T-helper 2 cell treated with Interferon-gamma antibody and Interleukin-4, amounts not matched to agents 100 ng/mL and 5 ng/mL, for 36 hours (primary cell): ENCODE measurements around the gene TLE3. TPM values are rescaled to one million over a fixed set of nuclear protein-coding genes. Genes with fewer than 3 reads are reported as not detected.

Experiments used
- intact Hi-C: fragments of 100-400 bp; cut with micrococcal nuclease; formaldehyde crosslinking; loops from one replicate; pipeline ENCODE4 v1.15.1; 2023
- total RNA-seq: library from RNA; stranded (reverse); gene quantifications from 2 replicates; pipeline ENCODE4 v1.2.3, GENCODE V29; 2022

The TLE3 gene
- total RNA-seq, 1 donor from 2014 or later, result 58.4 TPM

DNA sequence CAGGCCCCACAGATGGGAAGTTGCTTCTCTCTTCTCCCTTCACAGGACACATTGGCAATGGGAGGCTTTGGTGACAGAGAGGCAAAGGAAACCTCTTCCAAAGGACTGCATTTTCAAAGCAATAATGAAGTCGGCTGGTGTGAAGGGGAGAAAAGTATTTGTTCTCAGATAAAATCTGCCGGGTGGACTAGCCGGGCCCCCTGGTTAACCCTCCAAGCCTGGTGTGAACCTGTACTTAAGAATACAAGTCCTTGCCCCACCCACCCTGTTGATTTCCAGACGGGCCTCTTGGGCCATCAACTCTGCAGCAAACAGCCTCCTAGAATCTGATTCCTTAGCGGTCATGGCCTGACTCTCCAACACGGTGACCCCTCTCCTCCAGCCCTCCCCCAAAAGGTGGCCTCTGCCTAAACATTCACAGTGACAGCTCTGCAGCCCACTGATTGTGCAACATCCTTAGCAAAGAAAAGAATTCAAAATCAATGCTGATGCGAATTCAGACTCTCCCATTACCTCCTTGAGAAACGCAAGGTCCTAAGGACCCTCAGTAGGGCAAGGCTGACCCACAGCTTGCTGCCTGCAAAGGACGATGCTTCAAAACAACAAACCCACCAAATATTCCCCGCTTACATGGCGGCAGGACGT is 9.9 kb downstream of the TLE3 start:
- intact Hi-C loops, result no loop called here

DNA sequence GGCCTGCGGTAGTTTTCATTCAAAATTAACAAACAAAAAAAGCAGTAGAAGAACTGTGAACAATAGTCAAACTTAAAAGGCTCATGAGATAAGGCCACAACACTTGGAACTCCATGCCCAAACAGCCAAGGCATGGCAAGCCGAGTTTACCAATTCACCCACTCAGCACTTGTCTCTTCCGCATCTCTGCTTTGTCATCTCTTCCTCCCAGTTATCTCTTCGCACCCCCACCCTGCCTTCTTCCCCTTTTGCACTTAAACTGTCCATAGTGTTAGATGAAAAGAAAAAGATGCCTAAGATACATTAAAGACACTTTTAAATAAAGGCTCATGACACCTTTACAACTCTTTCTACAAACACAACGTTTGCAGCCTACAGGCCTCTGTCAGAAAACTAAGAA is 11.1 kb downstream of the TLE3 start:
- intact Hi-C loops, result no loop called here

DNA sequence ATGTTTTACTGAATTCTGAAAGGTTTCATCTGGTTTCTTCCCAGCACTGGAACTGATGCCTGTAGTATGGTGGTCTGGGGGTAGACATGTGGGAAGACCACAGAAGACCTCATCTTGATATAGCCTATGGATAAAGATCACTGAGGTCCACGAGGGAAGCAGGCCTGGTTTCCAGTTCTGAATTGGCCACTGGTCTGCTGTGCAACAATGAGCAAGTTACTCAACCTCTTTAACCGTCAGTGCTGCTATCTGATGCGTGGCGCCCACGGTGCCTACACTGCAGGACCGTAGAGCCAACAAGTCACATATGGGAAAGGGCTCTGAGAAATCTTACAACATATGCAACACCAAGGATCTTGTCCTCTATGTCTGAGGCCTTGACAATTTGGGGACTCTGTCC is 13.3 kb downstream of the TLE3 start:
- intact Hi-C loops, result no loop called here

DNA sequence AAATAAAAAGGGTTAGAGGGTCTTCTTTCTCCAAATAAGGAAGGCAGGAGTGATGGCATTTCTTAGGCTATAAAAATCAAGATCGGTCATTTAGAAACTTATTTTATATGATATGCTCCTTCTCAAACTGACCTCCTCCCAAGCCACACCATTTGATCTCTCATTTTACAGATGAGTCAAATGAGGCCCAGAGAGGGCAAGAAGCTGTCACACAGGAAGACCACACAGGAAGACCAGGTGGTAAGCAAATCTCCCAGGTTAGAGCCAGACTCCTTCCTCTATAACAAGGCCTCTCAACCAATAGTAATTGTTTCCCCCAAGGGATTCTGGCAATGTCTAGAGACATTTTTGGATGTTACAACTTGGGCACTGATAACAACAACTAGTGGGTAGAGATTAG is 13.8 kb downstream of the TLE3 start:
- intact Hi-C loops, result no loop called here

DNA sequence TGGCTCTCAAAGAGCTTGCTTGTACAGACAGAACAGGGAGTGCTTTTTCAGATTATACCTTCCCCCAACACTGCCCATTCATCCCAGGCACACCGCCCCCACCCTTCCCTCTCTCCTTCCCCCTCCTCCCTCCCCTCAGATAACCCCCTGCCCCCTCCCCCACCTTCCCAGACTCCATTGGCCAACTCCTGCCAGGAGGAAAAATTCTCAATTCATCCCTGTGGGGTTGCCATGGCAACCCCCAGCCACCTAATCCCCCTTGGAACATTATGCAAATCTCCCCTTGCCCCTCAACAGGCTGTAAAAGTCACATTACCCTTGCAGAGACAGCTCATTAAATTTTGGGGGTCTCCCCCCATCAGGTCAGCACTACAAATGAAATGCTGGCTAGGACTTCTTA is 14.3 kb downstream of the TLE3 start:
- intact Hi-C loops, result no loop called here

DNA sequence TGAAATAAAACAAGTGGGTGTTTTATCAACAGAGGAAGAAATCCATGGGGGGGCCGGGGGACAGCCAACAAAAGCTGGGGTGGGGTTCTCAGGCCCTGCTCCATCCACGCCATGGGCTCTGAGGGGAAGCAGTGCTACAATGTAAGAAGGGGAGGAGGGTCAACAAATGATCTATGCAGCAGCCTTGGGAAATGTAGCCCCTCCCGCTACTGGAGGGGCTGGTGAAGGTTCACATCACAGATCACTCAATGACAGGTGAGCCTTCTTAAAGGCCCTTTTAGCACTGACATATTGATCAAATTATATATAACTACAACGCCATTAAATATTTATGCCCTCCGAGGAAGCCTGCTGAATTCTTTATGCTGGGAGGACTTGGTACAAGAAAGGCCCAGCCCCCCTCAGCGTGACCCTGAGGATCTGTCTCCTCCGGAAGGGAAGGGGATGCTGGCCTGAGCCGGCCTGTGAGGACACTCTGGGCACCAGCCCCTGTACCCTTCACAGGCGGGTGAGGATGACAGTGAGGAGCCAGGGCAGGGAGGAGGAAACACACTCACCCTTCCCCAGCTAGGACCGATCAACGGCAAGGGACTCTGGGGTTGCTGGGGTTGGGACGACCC is 15.3 kb downstream of the TLE3 start:
- intact Hi-C loops, result no loop called here

DNA sequence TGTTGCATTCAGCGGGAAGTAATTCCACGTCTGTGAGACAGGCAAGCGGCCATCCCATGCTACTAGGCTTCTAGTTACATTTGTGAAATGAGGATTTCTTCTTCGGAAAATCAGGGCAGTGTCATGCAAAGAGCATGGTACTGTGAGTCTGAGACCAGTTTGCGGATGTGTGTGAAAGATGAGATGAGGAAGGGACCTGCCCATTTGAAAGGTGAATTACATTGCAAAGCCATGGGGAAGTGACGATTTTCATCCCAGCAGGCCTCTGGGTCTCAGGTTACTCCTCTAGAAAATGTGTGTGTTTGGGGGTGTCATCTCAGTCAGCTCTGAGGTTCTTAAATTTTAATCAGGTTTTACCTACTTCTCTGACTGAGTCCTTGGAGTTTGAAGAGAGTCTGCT is 16.1 kb downstream of the TLE3 start:
- intact Hi-C loops, result no loop called here

DNA sequence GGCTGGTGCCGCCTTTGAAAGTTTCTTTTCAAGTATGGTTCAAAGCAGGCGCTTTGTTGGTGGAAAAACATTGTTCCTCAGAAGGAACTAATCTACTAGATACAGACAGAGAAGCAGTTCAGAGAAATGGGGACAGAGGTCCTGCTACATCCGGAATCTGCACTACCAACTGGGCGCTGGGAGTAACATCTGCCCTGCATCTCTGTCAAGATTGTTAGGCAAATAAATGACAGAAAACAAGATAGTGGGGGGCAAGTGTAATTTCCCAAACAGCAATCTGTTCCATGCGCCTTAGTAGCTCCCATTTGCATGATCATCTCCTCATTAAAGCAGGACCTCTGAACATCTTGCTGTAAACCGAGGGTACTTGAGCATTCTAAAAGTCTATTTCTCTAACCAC is 17.4 kb downstream of the TLE3 start:
- intact Hi-C loops, result no loop called here

DNA sequence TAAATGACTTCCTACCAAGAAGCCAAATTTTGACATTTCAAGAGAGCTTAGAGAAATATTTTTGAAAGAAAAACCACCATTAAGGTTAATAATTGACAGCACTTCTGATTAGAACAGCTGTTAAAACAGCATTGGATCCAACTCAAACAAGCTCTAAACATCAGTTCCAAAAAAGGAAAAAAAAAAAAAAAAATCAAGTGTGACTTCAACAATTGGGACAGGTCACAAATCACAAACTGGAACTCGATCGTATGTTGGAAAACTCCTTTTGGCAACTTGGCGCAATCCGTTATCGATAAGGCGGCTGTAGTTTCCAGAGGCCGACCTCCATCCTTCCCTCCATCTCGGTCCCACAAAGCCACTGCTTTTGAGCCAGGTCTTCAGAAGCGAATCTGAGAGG is 17.8 kb downstream of the TLE3 start:
- intact Hi-C loops, result no loop called here

DNA sequence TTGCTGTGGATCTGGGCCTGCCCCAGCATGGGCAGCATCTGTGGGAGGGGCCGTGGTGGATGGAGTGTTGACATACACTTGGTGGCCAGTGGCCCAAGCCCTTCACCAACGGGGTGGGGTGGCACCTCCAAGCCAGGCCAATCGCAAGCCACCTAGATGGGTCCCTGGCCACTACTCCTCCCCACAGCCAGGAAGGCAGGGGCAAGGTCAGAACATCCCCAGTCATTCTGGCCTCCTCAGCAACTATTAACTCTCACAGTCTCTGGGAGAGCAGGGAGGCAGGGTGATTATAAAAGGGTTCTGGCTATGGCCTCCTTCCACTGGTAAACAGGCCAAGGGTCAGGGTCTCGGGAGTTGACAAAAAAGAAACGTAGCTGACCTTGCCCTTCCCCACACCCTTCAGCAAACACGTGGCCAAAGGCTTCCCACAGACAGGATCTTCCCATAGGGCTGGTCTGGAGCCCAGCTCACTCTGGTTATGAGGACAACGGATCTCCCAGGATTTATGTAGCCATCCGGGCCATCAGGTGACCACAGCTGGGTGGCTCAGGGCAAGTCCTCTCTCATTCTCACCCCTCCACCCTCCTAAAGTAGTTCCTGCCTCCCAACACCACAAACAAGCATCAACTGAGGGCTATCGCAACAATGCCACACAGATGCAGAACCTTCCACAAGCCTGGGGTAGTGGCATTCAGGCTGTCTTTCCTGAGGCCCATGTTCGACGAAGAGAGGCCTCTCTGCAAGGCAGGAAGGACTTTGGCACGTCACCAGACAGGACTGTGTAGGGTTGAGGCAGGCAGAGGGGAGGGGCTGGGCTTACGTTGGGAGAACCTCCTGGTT is 18.9 kb downstream of the TLE3 start:
- intact Hi-C loops, result no loop called here

DNA sequence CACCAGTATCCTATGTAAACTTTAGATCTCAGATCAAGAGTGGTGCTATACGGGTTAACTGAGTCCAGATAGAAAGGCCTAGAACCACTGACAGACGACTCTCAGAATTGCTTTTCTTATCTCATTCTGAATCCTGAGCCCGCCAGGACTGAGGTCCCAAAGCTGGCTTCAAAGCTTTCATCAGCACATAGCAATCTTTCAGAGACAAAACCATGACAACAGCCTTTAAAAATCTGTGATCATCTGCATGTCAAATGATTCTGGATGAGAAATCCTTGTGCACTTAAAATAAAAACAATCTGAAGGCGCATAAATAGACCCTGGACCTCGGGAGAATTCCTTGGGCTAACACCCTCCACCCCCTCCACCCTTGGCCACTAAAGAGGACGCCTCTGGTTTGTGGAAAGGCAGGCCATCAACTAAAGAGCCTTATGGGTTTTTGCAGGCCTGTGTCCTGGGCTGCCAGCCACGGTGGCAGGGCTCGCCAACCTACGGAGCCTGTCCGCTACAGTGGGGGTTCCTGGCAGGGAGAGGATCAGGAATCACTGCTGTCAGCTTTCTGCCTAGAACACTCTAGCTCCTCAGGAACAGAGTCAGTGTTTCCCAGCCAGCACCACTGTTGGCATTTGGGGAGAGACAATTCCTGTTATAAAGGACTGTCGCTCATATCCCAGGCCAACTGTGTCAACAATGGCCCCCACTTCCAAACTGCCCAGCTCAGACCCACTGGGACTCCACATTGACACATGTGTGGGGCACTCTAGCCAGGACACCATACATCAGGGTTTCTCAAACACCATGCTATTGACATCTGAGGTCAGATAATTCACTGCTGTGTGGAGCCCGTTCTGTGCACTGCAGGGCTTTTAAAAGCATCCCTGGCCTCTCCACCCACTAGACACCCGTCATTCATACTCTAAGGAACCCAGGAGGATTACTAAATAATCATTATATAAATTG is 20.2 kb downstream of the TLE3 start:
- intact Hi-C loops, result no loop called here

DNA sequence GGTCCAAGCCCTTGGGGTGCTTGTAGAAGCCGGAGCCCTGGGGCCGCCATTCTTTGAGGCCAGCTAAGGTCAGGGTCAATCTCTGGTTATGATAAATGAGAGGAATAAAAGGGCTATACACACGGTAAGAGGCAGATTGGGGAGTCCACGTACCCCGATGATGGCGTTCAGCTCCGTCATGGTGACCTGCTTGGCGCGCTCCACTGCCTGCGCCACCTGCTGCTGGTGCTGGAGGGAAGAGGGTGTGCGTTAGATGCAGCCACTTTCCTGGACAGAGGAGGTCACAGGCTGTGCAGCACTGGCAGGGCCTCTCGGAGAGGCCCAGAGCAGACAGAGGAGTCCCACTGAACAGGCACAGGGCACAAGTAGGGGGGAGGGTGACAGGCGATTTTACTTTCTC is 23.3 kb downstream of the TLE3 start:
- intact Hi-C loops, result no loop called here

DNA sequence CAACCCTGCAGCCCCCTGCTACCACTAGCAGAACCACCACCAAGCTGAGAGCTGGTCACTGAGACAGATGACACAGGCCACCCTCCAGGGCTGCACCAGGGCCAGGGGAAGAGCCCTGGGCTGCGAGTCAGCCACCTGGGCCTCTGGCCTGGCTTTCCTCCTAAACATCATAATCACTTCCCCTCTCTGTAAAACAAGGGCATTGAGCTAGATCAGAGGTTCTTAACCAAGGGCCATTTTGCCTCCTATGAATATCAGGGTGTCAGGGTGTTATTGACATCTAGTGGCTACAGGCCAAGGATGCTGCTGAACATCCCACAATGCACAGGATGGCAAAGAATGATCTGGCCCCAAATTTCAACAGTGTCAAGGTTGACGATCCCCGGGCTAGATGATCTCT is 25.2 kb downstream of the TLE3 start:
- intact Hi-C loops, result no loop called here

DNA sequence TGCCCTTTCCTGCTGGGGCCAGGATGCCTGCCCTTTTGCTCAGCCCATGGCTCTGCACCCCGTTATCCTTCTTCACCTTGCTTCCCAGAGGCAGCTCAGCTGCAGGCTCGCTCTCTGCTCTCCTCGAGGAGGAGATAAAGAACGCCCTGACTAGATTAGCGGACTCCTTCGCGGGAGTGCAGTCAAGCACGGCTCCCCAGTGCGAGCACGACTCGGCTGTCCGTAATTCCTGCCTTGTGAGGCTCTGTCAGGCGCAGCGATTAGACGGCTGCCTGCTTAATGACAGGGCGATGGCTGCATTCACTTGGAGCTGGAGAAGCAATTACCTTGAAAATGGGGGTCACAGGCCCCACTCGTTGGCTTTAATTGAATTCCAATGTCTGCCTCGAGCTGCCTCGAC is 25.9 kb downstream of the TLE3 start:
- intact Hi-C loops, result no loop called here

DNA sequence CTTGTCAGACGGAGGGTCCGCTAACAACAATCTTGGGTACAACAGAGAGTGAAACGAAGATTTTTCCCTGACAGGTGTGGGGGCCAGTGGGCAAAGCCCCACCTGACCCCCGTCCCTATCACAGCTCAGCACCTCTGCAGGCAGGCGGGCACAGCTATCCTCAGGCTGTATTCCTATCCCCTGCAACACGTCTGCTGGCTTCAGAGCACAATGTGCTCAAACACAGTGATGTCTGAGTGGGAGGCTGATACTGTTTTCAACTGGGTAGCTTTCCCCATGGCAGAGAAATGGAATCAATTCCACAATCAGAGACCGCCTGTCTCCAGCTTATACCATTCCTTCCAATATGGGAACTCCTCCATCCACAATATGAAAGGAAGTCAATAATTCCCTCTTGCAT is 28.0 kb downstream of the TLE3 start:
- intact Hi-C loops, result no loop called here

DNA sequence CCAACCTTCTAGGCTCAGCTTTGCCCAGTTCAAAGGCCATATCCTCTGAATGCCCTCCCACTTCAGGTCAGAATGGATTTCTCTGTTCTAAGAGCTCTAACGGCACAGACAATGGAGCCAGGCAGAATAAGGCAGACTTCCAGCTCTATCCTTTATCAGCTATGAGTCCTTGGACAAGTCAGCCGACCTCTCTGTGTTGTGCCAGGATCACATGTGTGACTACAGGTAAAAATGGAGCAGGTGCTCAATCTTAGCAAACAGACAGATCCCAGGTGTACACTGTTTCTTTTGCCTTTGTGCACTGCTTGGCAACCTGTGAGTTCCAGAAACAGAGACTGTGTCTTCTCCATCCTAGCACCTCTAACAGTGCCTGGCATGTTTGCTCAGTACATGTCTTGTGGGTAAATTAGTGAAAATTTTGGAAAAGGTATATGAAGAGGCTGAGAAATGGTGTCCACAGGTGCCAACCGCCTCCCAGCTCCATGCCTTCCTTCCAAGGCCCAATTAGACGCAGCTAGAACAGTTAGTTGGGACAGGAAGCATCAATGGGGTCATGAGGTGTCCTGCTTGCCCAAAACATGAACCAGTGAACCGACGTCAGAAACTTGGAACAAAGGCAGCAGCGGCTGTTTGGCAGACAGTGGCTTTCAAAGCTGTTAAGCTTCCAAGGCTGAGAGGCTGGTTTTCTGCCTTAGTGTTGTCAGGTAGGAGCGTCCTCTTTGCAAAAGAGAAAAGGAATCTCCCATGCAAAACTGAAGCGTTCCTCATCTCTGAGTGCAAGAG is 28.7 kb downstream of the TLE3 start:
- intact Hi-C loops, result no loop called here

DNA sequence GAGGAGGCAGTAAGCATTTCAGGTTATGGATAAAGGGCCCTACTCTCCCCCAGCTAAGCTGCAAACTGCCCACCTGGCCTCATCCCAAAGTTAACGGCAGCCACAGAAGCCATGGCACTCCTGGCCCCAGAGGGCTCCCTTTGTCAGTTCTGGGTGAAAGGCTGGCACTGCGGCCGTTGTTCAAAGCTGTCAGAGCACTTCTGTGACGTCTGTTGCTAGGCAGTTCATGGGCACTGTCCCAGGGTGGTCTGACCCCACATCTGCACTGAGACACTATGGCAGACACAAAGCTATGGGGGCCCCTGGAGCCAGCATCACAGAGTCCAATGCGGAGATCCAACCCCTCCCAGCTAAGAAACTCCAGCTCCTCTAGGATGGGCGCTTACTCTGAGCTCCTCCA is 30.0 kb downstream of the TLE3 start:
- intact Hi-C loops, result no loop called here

DNA sequence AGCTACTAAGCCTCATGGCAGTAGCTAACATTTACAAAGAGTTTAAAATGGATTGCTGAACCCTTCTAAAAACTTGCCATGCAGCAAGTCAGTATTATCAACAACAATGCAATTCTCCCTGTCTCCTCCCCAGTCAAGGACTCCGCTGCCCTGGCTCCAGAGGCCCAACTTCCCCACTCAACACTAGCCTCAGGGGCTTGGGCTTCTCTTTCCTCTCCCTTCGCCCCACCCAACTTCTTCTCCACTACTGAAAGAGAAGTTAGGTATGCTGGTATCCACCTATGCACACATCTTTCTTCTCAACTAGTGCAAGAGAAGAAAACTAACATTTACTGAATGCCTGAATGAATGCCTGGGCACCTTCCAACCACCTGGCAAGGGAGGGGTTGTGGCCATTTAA is 30.7 kb downstream of the TLE3 start:
- intact Hi-C loops, result no loop called here

DNA sequence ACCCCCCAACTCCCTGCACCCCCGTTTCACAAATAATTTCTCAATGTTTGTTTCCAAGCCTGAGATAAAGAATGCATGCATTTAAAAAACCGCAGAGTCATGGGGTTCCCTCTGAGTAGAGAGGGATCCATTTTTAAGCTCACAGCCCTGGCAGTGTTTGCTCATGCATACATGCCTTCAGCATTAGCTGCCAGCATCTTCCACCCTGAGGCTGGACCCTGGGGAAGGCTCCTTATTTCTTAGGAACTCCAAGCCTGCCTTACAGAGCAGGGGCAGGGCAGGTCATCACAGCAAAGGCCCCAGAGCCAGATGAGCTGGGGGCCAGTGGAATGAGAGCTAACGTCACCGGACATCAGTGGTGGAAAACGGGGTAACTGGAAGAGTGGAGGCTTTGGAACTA is 31.3 kb downstream of the TLE3 start:
- intact Hi-C loops, result no loop called here

DNA sequence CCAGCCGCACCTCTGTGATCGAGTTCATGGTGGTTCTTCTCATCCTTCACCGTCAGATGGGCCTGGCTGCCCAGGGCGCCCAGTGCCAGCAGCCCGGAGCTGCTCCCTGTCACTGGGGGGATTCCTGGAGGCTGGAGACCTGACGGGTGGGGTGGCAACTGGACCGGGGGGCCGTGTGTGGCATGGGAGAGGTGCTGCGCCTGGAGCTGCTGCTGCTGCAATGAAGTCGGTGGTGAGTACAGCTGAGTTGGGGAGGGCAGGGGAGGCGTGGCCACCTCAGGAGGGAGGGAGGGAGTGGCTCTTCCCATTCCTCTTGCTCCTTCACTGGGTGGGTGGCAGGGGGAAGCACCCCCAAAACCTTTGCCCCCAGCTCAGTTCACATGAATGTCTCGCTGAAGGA is 31.7 kb downstream of the TLE3 start:
- intact Hi-C loops, result no loop called here
